DMS114 treated with DMSO at 0.1 percent for 48 hours (cell line): ENCODE results near the gene B4GALNT1.
"Not testable (repeated sequence)": the region's sequence is repeated elsewhere in the genome, so short reads cannot be mapped to it uniquely, and the experiment has no call there.

ENCODE experiments used
- DNase-seq: peaks from one replicate; lab custom pipeline; 2025; ENCODE audit not compliant: unreplicated experiment; lab: John Stamatoyannopoulos, UW

The B4GALNT1 gene

DNA sequence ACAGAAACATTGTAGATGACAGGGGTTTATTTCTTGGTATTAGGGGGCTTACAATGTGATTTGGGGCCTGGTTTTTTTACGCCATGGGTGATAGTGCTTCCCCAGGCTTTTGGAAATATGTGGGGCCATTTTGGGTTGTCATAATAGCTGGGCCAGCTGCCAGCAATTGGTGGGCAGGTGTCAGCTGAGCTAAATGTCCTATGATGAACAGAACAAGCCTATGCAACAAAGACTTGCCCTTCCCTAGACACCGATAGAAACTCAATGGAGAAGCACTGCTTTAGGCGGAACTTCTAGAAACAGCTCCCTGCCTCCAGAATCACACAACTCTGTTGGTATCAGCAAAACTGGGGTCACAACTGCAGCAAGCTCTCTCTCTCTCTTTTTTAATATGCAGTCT lies 5.1 kb upstream of the B4GALNT1 start:
- no peak for DNase-seq

- DNase-seq = no peak
Measured at GRCh38 chr12:57637364-57637763, 4.4 kb upstream of the B4GALNT1 start.

- DNase-seq = not testable (repeated sequence)
Measured at GRCh38 chr12:57636731-57637130, 3.7 kb upstream of the B4GALNT1 start.

- DNase-seq = no peak
Measured at GRCh38 chr12:57632073-57632957, 686 bp downstream of the B4GALNT1 start.

- DNase-seq = no peak
Measured at GRCh38 chr12:57631566-57632072, 1.4 kb downstream of the B4GALNT1 start.

GRCh38 chr12:57630891-57631433 lies 2.0 kb downstream of the B4GALNT1 start:
- DNase-seq = no peak

DNA sequence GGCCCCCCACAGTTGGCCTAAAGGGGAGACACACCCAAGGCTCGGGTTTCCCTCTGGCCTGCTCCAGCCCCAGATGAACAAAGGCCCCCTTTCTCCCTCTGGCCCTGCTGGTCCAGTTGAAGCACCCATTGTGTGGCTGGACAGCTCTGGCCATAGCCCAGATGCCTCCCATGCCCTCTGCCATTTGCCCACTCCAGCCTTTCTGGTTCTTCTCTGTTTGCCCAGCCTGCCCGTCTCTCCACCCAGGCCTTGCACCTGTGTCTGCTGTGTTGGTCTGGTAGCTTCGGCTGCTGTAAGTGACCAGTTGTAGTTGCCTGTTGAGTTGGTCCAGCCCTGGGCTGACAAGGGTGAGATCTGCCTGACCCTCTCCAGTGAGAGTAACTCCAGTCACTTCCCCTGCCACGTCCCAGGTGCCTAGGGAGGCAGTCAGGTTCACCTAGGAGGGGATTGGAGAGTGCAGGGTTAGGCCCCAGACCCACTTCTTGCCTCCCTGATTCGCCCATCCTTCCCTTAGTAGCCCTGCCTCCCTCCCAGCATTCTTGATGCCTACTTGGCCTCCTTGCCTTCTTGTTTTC lies 3.0 kb downstream of the B4GALNT1 start:
- DNase-seq = no peak

DNA sequence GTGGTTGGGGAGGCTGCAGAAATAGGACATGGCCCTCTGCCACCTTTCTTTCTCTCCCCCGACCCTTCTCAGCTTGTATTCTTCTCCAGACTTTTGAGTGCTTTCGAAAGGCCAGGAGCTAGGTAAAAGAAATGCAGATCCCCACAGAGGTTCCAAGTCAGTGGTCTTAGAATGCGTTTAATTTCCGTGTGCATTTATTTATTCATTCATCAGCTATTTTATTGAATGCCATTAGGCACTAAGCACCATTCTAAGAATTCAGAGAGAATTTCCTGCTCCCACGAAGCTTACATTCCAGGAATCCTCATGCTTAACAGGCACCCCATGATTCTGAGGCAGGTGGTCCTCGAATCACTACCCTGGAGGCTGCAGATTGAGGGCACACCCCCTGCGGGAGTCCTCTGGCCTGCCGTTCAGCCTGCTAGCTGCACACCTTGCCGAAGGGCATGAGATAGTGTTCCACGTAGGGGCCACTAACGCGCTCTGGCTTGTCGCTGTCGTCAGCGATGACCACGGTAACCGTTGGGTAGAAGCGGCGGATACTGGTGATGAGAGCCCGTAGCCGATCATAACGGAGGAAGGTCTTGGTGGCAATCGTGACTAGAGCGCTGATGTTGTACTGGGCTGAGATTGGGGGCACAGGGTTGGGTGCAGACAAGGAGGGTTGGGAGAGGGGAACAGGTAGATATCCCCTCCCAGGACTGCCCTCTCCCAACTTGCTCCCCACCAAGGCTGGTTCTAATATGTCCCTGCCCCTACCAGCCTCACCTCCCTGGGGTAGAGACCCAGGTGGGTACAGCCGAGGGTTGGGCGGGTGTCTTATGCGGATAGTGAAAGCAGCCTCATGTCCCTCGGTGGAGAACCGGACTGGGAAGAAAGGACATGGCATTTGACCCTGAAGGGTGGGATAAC lies 4.5 kb downstream of the B4GALNT1 start:
- no peak for DNase-seq

DNA sequence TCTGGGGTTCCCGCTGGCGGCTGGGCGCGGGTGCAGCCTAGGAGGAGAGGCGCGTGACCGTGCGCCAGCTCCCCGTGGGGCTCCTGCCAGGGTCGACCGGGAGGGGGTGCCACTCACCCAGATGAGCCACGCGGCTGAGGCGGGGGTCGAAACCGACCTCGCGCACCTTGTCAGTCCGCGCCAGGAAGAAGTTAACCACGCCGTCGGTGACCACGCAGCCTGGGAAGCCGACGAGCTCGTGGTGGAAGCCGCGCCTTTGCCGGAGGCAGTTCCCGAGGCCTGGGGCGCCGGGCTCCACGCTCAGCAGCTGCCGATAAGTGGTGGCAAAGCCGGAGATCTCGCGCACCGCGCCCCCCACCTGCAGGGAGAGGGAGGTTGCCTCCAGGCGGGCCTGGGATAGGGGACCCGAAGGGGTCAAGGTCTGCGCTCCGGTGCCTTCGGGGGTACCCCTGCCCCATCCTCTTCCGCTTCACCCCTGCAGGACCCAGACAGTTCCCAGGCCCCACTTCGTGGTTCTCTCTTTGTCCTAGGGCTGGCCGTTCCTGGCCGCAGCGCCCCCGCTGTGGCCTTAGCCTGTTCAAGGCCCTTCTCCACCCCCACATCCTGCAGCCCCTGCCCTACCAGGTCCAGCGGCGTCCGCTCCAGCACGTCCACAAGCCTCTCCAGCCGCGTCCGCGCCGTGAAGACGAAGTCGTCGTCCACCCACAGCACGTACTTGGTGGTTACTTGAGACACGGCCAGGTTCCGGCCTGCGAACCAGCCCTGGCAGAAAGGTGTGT lies 5.3 kb downstream of the B4GALNT1 start:
- no peak for DNase-seq

GRCh38 chr12:57626921-57627445 lies 6.0 kb downstream of the B4GALNT1 start:
- DNase-seq = no peak

GRCh38 chr12:57626111-57626920 lies 6.7 kb downstream of the B4GALNT1 start:
- no peak for DNase-seq

GRCh38 chr12:57625261-57626032 lies 7.6 kb downstream of the B4GALNT1 start:
- no peak for DNase-seq

DNA sequence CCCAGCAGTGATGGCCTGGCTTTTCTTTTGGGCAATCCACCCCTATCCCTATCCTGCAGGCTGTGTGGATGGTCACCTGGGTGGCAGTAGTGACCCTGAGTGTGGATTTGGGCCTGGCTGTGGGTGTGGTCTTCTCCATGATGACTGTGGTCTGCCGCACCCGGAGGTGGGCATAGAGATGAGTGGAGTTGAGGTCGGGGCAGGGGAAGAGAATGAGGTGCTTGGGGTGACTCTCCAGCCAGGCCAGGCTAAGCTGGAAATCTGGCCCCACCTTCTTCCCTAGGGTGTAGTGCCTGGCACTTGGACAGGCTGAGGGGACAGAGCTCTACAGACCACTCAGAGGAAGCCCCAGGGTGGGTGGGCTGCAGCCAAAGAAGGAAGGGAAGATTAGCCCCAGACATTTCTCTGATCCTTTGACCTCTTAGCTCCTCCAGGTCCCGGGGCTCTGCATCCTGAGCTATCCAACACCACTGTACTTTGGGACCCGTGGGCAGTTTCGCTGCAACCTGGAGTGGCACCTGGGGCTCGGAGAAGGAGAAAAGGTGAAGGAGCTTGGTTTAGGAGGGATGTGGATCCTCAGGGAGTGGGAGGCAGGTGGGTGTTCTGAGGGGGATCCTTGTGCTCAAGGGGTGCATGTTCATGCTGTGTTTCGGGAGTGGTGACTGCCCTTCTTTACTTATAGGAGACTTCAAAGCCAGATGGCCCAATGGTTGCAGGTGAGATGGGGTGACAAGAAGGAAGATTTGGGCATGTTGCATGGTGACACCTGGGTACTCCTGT lies 8.4 kb downstream of the B4GALNT1 start:
- DNase-seq = no peak

DNA sequence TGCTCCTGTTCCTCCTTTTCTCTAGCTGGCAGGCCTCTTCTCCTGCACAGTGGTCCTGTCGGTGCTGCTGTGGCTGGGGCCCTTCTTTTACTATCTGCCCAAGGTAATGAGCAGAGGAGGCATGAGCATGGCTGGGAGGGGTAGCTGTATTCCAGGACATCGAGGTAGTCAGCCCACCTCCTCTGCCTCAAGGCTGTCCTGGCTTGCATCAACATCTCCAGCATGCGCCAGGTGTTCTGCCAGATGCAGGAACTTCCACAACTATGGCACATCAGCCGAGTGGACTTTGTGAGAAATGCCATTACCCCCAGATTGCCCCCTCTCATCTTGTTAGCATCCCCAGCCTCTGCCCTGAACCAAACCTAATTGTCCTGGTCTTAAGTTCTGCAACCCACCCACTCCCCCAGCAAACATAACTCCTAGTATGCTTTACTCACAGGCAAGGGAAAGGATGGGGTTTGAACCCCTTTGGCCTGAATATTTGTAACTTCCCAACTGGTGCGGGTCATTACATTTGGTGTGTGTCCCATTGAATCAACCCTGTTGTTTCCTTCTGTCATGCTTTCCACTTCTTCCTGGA lies 9.1 kb downstream of the B4GALNT1 start:
- DNase-seq = no peak

DNA sequence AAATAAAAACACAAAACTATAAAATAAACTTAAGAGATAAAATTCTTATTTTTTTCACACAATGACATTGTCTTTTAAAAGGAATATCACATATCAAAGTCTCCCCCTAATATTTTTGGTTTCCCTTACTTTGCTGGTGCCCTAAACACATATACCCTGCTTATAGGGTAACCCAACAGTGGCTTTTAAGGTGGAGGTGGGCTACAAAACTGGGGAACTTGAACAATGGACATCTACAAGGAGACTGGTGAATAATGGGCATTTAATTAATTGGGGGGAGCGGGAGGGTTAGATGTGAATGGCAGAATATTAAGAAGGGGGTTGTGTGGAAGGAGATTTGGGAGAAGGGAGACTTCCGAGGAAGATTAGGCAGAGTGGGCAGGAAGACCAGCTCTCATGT lies 9.6 kb downstream of the B4GALNT1 start:
- no peak for DNase-seq

DNA sequence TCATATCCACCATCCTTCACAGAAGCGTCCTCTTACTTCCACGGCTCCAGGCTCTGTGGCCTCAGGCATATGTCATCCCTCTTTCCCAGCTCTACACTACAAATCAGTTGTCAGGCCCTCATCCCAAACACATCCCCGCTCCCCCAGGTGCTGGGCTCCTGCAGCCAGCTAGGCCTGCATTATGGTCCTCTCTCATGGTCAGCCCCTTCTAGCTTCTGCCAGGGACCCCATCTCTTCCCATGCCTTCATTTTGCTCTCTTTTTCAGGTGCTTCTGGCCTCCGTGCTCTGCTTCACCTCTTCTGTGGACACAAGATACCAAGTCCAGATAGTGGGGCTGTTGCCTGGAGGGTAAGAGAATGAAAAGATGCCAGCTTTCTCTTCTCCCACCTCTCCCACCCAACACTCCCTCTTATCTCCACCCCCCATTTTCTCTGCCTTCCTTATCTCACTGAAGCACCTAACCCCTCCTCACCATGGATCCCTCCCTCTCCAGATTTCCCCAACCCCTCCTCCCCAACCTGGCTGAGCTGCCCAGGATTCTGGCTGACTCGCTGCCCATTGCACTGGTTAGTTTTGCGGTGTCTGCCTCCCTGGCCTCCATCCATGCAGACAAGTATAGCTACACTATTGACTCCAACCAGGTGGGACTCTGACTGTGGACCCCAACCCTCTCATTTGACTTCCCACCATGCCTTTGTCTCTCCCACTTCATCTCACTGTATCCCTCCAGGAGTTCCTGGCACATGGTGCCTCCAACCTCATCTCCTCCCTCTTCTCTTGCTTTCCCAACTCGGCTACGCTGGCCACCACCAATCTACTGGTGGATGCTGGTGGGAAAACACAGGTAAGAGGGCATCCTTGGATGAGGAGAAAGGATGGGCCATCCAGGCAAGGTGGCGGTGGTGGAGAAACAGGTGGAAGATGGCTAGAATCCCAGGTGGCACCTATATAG lies 10.4 kb downstream of the B4GALNT1 start:
- DNase-seq = no peak
